GM19324 (cell line): Measurements from ENCODE around the gene PPIL1.

Source experiments
- ATAC-seq: cut with Tn5 transposase; IDR thresholded peaks from one replicate; pipeline ENCODE4 v1.9.1; 2021; ENCODE audit warnings: mild to moderate bottlenecking, moderate library complexity; ENCODE audit not compliant: unreplicated experiment, low FRiP score

Gene PPIL1

DNA sequence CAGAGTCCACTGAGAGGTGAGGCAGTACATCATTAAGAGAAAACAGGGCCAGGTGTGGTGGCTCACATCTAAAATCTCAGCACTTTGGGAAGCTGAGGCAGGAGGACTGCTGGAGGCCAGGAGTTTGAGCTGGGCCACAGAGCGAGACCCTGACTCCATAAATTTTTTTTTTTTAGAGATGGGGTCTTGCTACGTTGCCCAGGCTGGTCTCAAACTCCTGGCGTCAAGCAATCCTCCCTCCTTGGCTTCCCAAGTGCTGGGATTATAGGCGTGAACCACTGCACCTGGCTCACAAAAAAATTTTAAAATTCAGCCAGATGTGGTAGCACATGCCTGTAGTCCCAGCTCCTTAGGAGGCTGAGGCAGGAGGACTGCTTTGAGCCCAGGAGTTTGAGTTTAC is 17.3 kb downstream of the PPIL1 start:
- no peak for ATAC-seq

DNA sequence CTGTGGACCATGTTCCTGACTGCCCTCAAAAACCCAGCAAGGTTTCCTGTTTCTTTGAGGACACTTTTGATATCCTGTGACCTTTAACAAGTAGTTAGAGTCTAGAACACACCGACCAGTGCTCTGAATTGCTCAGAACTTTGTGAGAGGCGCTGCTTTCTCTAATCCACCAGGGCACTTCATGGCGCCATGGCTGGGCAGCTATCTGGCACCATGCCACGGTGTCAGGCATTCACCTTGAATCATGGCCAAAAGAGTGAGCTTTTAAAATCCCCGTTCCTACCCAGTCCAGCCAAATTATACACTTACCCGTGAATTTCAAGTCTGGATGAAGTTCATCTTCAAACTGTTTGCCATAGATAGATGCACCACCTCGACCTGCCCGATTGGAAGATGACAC is 18.3 kb downstream of the PPIL1 start:
- no peak for ATAC-seq

DNA sequence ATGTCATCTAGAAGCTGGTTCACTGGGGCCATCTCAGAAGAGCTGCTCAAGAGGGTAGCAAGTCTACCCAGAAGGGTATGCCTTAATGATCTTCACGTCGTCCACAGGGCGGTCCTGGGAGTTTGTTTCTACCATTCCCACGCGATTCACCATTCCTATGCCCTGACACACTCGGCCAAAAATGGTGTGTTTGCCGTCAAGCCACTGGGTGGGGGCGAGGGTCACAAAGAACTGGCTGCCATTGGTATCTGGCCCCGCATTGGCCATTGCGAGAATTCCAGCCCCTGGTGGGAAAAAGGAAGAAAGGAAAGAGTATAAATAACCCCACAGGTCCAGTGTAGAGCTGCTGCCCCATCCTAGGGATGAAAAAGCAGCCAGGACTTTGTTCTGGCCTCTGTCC is 18.9 kb downstream of the PPIL1 start:
- ATAC-seq, result no peak

DNA sequence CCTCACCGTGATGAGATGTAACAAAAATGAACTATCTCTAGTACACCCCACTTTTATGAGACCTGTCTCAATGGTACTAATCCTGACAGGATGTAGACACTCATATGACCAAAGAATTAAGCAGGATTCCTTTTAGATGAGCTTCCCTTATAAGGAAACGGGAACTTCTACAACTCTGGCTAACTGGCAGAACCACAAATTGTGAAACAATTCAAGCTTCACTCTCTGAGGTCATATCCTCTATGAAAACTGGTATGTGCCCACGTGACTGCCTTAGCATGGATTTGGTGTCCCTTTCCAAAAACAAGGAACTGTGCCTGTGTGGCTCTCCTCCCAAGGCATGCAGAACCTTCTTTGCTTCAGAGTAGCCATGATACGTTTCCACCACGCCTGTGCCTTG is 21.3 kb downstream of the PPIL1 start:
- ATAC-seq, result no peak

DNA sequence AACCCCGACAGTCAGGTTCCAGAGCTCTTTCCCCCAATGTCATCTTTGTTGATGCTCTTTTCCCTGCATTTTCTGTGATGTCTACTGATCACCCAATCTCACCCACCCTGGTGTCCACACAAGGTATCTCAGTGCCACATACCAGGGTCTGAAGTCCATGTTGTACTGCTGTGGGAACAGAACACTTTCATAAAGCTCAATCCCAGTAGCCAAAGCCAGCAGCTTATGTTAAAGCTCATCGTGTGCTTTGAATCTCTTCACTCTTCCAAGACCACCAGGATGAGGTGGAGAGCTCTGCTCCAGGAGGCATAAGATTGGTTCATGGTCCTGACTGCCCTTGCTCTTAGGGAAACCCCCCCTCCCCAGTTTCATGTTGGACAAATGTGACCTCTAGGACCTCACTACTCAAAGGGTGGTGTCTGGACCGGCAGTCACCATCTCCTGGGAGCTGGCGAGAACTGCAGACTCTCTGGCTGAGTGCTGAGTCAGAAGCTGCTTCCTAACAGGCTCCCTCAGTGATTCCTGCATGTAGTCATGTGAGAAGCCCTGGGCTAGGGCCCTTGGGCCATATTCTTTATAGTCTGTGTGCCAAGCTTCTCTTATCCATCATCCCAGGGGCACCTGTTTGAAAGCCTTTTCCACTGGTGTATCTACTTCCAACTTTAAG is 22.0 kb downstream of the PPIL1 start:
- ATAC-seq, result no peak

DNA sequence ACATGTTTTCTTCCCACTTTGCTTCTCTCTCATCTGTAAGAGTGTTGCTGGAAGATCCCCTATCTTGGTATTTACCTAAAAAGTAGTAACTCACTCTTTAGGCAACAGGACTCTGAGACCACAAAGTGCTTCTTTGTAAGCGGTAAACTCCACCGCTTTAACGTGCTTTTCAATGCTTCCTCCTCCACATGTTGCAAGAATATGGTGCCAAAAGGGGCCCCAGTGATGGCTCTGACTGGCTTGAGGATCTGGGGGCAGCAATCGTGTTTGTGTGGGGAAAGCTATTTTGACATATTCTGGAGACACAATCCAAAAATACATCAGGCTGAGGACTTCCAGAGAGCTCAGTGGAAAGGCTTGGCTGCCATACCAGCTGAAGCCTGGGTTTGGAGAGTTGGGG is 23.0 kb downstream of the PPIL1 start:
- no peak for ATAC-seq

DNA sequence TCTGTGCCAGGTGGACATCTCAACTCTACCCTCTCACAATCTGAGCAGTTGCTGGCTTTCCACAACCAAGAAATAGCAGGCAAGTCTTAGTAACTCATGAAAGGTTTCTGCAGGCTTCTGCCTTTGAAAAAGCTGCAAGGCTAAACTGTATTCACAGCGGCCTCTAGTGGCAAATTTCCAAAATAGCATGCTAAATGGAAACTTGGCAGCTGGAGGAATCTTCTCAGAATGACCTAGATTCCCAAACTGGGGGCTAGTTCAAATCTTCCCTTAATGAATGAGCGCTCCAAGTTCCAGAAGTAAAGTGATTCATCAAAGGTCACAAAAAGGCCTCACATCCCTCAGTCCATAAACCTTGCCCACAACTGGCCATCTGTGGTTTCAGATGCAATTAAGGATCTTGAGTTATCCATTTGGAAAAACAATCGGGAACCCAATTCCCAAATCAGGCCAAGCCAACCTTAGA is 23.4 kb downstream of the PPIL1 start:
- no peak for ATAC-seq

DNA sequence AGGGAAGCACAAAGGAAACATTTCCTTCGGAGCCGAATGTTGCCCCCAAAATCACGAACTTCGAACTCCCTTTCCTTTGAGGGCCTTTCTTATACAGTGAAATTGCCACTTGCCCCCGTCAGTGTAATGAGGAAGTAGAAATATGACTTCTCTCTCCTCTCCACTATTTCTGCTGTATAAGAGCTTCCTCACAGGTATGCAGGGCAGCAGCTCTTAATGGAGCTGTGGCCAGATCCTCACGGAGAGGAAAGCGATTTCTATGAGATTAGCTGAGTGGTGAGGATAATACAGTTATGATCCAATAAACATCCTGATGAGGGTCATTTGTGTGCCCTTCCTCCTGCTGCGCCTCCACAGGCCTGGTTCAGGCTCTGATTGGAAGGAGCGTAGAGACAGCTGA is 24.6 kb downstream of the PPIL1 start:
- no peak for ATAC-seq

DNA sequence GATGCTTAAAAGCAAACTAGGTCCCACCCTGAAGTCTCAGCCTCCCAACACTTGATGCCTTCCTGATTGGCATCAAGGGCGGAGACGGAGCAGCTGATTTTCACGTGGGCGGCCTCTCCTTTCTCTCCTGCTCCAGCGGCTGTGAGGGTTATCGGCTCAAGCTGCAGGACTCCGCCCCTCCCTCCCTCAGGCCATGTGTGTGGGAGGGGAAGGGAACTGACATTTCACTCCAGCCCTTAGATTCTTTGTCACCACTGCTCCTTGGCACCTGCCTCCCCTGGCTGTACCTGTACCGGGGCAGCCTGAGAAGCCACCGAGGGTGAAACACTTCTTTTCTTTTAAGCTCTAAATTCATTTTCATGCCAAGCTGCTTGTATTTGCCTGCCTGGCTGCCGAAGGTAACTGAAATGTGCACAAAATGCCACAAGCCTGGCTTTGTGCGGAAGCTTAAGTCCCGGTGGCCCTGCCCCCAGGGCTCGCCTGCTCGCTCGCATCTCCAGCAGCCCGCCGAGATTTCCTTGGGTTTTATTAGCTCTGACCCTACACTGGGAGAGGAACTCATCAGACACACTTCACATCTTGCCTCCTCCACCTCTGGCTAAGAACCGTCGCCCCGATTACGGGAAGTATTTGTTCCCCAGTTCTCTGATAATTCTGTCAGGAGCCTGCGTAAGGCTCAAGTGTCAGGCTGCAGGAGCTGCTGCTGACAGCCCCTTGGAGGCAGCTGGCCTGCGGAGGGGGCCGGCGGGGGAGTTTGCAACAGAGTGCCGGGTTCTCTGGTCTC is 25.8 kb downstream of the PPIL1 start:
- ATAC-seq, result no peak

DNA sequence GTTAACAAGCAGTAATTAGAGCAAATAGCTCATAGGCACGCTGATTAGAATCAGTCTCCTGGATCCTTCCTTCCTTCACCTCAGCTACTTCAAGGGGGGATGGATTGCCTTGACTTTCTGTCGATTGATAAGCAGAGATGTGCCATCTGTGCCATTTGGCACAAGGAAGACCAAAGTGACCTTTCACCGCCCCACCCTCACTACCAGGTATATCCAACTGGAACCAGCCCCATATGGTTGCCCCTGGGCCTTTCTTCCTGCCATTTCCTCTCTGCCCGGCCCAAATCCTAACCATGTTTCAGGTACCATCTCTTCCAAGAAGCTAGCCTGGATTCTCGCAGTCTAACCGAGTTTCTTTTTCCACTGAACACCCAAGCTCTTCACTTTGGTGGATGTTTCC is 26.6 kb downstream of the PPIL1 start:
- no peak for ATAC-seq

DNA sequence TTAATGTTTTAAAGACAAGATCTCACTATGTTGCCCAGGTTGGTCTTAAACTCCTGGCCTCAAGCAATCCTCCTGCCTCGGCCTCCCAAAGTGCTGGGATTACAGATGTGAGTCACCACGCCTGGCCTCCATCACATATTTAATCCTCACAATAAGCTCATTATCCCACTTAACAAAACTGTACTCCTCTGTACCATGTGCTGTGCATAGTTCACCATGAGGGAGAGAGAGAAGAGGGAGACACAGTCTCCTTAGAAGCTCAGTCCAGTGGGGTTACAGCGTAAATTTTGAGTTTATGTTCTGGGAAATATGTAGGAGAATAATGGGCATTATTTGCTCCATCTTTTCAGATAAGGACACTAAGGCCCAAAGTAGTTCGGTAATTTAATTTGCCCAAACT is 27.5 kb downstream of the PPIL1 start:
- no peak for ATAC-seq

DNA sequence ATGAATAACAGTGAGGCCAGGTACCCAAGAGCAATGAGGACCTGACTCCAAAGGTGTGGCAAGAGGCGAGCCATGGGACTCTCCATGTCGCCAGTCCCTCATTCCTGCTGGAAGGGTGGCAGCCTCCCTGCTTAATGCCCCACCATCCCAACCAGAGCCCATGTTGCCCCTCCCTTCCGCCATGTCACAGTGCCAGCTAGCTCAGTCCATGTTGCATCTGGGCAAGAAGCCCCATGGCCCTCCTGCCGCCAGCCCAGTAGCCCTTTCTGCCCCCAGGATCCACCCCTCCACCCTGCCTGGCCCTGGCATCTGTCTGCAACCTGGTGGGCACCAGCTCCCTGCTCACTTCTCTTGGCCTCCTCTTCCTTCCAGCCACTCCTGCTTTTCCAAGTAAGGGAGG is 29.4 kb downstream of the PPIL1 start:
- ATAC-seq, result no peak

DNA sequence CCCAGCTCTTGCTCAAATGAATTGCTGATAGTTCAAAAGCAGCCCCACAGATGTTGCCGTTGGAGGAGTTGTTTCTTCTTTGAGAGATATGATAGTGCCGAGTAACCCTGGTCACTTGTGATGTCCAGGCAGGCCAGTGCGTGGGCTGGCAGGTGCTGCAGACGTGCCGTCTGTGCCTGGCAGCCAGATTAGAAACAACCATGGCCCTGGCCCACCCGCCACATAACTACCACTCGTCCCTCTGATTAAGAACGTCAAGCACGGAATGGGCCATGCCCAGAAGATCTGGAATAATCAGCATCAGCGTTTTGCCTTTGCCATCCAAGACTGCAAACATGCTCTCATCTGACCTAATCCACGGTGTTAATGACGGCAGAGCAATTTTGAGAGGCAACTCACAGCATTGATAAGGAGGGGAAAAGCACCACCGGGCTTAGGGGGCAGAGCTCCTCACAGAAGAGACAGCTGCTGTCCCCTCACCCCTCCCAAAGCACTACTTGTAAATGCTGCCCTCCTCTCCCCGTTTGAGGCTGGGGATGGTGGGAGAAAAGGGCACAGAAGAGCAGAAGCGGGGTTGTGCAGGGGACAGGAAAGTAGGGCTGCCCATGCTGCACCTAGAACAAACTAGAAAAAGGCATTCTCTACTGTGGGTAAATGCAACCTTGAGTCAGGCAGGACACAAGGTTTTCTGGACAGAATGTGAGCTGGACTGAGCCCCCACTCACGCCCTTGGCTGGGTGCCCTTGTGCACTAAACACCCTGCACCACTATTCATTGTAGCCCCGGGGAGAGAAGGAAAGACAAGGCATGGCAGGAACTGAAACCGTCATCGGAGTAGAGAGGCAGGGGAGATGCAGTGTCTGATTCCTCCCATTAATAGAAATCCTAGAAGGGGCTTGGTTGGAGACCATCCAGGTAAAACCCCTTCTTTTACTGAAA is 30.1 kb downstream of the PPIL1 start:
- ATAC-seq, result no peak

DNA sequence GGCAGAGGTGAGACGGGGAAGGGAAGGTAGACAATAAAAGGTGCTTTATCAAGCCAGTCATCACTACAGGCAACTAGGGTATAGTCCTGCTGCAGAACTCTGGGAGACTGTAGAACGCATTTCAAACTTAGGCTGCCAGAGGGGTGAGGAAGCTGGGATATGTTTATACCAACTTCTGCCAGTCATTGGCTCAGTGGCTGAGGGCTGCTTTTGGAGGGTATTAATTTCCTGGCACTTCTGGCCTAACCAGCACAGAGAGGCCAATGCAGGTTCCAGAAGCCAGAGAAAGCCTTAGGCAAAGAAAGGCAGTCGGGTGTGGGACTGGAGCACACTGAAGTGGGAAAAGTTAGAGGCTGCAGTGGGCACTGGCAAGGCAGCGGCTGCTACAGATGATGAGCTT is 31.4 kb downstream of the PPIL1 start:
- ATAC-seq, result no peak

DNA sequence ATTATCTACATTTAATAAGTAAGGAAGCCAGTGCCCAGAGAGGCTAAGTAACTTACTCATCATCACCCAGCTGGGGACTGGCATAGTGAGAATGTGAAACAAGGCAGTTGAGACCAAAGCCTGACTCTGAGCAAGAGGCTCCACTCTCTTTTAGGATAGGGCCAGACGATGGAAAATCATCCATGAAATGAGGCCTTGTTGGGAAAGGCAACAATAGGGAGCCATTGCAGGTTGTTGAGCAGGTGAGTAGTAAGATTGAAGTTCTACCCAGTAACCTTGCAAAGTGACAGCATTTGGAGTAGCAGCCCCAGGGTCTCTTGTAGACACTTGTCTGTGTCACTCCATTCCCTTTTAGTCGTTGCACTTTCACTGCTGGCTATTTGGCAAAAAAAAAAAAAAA is 32.8 kb downstream of the PPIL1 start:
- no peak for ATAC-seq

DNA sequence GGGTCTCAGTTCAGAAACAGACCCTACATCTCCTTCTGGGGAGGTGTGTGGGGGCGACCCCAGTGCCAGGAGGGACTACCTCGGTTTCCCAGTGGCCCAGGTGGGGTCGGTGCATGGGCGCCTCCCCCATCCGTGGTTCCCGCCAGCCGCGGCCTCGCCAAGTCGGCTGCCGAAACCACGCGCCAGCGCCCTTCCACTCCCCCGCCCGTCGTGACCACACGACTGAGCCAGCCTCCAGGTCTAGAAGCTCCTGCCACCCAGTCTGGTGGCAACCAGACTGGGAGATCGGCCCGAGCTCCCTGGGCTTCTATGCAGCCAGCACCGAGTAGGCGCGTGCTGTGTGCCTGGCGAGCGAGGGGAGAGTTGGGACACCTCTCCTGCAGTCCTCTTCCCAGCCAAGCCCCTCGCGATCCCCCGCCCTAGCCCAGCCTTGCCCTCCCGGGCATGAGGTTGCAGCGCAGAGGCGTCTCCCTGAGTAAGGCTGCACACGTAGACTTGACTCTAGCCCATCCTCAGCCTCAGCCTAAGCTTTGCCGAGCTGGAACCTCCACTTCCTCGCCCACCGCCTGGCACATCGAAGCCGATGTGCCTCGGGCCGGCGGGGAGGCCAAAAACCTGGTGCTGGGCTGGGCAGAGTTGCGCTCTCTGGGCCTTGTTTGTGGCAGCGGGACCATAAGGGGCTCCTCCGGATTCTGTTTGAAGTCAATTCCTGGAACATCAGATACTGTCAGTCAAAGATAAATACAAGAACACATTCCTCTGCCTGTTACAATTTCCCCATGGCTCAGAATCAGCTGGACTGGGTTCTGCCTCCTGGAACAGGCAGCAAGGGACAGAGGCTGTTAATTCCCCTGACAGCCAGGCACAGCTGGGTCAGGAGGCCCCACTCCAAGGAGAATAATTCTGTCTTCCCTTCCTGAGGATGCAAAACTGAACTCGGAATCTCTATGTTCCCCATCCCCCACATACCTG is 33.9 kb downstream of the PPIL1 start:
- ATAC-seq, result no peak

DNA sequence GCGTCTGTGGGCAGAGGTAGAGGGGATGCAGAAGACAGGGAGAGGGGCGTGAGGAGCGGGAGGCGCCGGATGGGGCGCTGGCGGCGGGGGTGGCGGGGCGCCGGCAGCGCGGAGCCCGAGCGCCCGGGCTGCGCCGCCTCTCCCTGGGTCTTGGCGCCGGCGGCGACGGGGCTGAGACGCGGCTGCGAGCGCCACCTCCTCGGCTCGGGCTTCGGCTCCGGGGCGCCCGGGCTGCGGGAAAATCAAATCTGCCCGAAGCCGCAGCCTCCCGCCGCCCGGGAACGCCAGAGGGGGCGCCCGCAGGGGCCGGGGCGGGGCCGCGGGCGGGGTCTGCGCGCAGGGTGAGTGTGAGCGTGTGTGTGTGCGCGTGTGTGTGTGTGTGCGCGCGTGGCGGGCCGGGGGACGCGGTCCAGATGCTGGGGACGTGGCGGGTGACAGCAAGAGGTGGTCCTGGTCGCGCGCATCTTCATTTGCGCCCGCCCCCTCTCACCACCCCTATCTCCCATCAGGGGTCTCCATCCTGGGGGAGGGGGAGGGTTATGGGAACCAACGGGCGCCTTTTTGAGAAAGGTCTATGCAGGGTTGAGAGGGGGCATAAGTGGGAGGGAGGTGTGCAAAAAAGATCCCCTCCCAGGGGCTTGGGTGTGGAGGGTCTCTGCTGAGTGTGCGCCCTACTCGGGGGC is 34.7 kb downstream of the PPIL1 start:
- no peak for ATAC-seq

DNA sequence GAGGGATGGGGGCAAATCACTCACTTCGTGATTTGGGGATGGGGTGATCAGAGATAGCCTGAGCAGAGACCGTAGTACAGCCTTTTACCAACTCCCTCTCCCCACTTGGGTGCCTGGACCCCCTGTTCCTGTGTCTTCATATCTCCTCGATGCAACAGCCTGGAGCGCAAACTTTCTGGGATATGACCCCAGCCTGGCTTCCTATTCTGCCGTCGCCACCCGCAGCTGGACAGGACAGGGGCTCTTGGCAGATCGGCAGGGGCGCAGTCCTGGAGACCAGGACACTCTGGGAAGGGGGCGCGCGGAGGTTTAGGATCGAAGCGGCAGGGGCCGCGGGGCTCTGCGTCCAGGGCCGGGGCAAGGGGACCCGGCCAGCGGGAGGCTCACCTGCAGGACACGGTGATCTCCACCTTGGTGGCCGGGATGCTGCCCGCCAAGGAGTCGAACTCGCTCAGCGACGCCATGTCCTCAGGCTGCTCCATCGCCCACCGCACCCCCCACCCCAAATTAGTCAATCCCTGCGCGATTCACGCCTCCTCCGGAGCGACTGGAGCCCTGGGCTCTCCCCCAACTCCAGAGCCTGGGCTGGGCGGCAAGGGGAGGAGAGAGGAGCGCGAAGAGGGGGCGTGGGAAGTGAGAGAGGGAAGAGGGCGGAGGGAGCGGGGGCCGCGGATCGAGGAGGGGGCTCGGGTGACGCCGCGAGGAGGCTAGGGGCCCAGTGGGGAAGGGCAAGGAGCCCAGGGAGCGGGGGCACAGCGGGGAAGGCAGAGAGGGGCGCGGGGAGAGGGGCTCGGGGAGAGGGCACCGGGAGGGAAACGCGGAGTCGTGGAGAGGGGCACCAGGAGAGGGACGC is 35.5 kb downstream of the PPIL1 start, which contains the start of gene CPNE5:
TSS of gene CPNE5 (minus strand) at position 549 of the 853 bp plus-strand sequence. CDS start at position 482, 67 bp downstream.
- no peak for ATAC-seq
